Keratinocyte (primary cell): ENCODE measurements around the gene MRPL9. TPM values are rescaled to one million over a fixed set of nuclear protein-coding genes. Genes with fewer than 3 reads are reported as not detected.

Source experiments
- DNase-seq: peaks from one replicate; pipeline ENCODE4 v3.0.0-alpha.2; 2011; ENCODE audit warnings: low read depth, missing footprints, low spot score
- FAIRE-seq: peaks from 2 replicates; lab custom pipeline; 2011; peaks lifted over from hg19 to GRCh38; lab: Jason Lieb, UNC
- H2AFZ ChIP-seq: 2 replicates; pipeline ENCODE4 v1.6.0; 2012; ENCODE audit warnings: low read length, control low read depth, inconsistent platforms; ENCODE audit not compliant: control insufficient read depth
- H3K27ac ChIP-seq: 2 replicates; pipeline ENCODE4 v1.5.1; 2011; ENCODE audit warnings: low read length; ENCODE audit not compliant: control insufficient read depth, insufficient read depth
- H3K27me3 ChIP-seq: 3 replicates; pipeline ENCODE4 v1.6.0; 2011; ENCODE audit warnings: low read length; ENCODE audit not compliant: control insufficient read depth, insufficient read depth; ENCODE audit errors: extremely low read depth
- H3K36me3 ChIP-seq, 2 experiments: 2 replicates in 1 of 2; 3 replicates in 1 of 2; pipeline ENCODE4 v1.5.1; 2011; ENCODE audit warnings: low read length in 2 of 2, mild to moderate bottlenecking in 1 of 2; ENCODE audit not compliant: control insufficient read depth in 2 of 2, insufficient read depth in 2 of 2; ENCODE audit errors: extremely low read depth in 1 of 2
- H3K4me1 ChIP-seq: 3 replicates; pipeline ENCODE4 v1.5.1; 2011; ENCODE audit warnings: low read length; ENCODE audit not compliant: control insufficient read depth, insufficient read depth; ENCODE audit errors: extremely low read depth
- H3K4me2 ChIP-seq: 3 replicates; pipeline ENCODE4 v1.6.0; 2011; ENCODE audit warnings: low read depth, low read length; ENCODE audit not compliant: control insufficient read depth, insufficient read depth; ENCODE audit errors: extremely low read depth
- H3K4me3 ChIP-seq, 3 experiments: fragments of 200-600 bp in 1 of 3; sonication (generic) in 1 of 3; 2 replicates in 2 of 3; 3 replicates in 1 of 3; pipeline ENCODE4 v1.5.1; 2011 to 2016; ENCODE audit warnings: low read length in 3 of 3, mild to moderate bottlenecking in 3 of 3, control low read depth in 2 of 3, inconsistent platforms in 1 of 3, low read depth in 1 of 3, mixed read lengths in 1 of 3, mixed run types in 1 of 3, moderate library complexity in 1 of 3; ENCODE audit not compliant: control insufficient read depth in 2 of 3, insufficient read depth in 2 of 3; ENCODE audit errors: extremely low read depth in 1 of 3
- H3K79me2 ChIP-seq: 2 replicates; pipeline ENCODE4 v1.6.0; 2012; ENCODE audit warnings: low read length; ENCODE audit not compliant: control insufficient read depth, insufficient read depth
- H3K9ac ChIP-seq: 3 replicates; pipeline ENCODE4 v1.6.0; 2011; ENCODE audit warnings: low read length; ENCODE audit not compliant: control insufficient read depth, insufficient read depth; ENCODE audit errors: extremely low read depth
- H3K9me1 ChIP-seq: 3 replicates; pipeline ENCODE4 v1.6.0; 2011; ENCODE audit warnings: low read length; ENCODE audit not compliant: control insufficient read depth, insufficient read depth; ENCODE audit errors: extremely low read depth
- H3K9me3 ChIP-seq: 2 replicates; pipeline ENCODE4 v1.5.1; 2012; ENCODE audit warnings: low read depth, low read length; ENCODE audit not compliant: control insufficient read depth
- H4K20me1 ChIP-seq: 3 replicates; pipeline ENCODE4 v1.6.0; 2011; ENCODE audit warnings: low read length; ENCODE audit not compliant: control insufficient read depth, insufficient read depth; ENCODE audit errors: extremely low read depth
- CTCF ChIP-seq, 3 experiments: IDR thresholded peaks in 1 of 3; conservative IDR thresholded peaks in 1 of 3; optimal IDR thresholded peaks in 1 of 3; 2 replicates in 2 of 3; 3 replicates in 1 of 3; pipeline versions ENCODE3 to v1.5.1; 2011; ENCODE audit warnings: low read length in 3 of 3, mild to moderate bottlenecking in 3 of 3, moderate library complexity in 2 of 3, control low read depth in 1 of 3, inconsistent platforms in 1 of 3; ENCODE audit not compliant: insufficient read depth in 2 of 3; ENCODE audit errors: extremely low read depth in 1 of 3
- EZH2 ChIP-seq: IDR thresholded peaks from one replicate; pipeline ENCODE4 v1.6.1; 2012; ENCODE audit warnings: inconsistent platforms, mild to moderate bottlenecking, low read length, moderate library complexity
- dilution Hi-C: fragments of 300-500 bp; cut with MboI; formaldehyde crosslinking; loops from one replicate; pipeline ENCODE4 v1.7.0; 2020; ENCODE audit warnings: low sequenced_read_pairs; ENCODE audit not compliant: extremely low pct_ligation_motif_present
- polyA plus RNA-seq, 5 experiments: library from polyadenylated mRNA; depleted of rRNA in 3 of 5; stranded (reverse) in 3 of 5; stranded (forward) in 1 of 5; unstranded in 1 of 5; fragments of >200 nt; gene quantifications; 1 replicate in 1 of 5; 2 replicates in 3 of 5; 3 replicates in 1 of 5; pipeline versions ENCODE4 v1.2.1 to v1.2.3, GENCODE V29; 2011 to 2012; ENCODE audit warnings: missing spikeins in 2 of 5, low read depth in 1 of 5, low replicate concordance in 1 of 5
- small RNA-seq, 3 experiments: library from RNA; depleted of rRNA; stranded (forward); fragments of <200 nt; gene quantifications; one replicate each; pipeline ENCODE3, GENCODE V24; 2012; ENCODE audit warnings: low read depth in 3 of 3, low replicate concordance in 1 of 3; ENCODE audit not compliant: insufficient read length in 3 of 3

Gene MRPL9
- polyA plus RNA-seq, 1 donor (not counting 4 experiments of a cell fraction or from before 2014, with no cell fraction given) = 125 TPM

GRCh38 chr1:151711044-151711800, 52.1 kb downstream of the MRPL9 start:
- Histone ChIP-seq H3K9me3 (no peaks in the 10 kb centered on the region), H3K9me1 (no peaks in the 10 kb centered on the region), H2AFZ (no peak overlapping the region), H3K79me2 (no peaks in the 10 kb centered on the region), H3K36me3 (no peaks in the 10 kb centered on the region), H3K4me1 (peaks cover 10% of the 10 kb centered on the region), H3K9ac (no peak overlapping the region), H3K27me3 (peaks cover 17% of the 10 kb centered on the region), H4K20me1 (no peaks in the 10 kb centered on the region), H3K27ac (no peak overlapping the region), H3K4me3 (no peak overlapping the region), H3K4me2 (no peak overlapping the region)
- dilution Hi-C loops = no loop called here
- no peak for FAIRE-seq
- DNase-seq = no peak
- TF ChIP-seq EZH2 = no peak
- TF ChIP-seq CTCF (optimal IDR thresholded peaks at IDR 0.05 in 1 of 3, IDR thresholded peaks at IDR 0.05 in 1 of 3, conservative IDR thresholded peaks at IDR 0.05 in 1 of 3; ENCODE audit: extremely low read depth in 1 of 3, insufficient read depth in 2 of 3, low read length in 3 of 3) = no peak

- dilution Hi-C loops = no loop called here
- H3K4me1 ChIP-seq = peaks cover 10% of the 10 kb centered on the region
- H3K9ac ChIP-seq = no peak overlapping the region
- peaks cover 9% of the 10 kb centered on the region for H3K27me3 ChIP-seq
- DNase-seq = no peak
- no peak overlapping the region for H2AFZ ChIP-seq
- no peak overlapping the region for H3K4me2 ChIP-seq
- no peaks in the 10 kb centered on the region for H3K79me2 ChIP-seq
- FAIRE-seq = no peak
- H3K4me3 ChIP-seq = no peak overlapping the region
- no peaks in the 10 kb centered on the region for H3K36me3 ChIP-seq
- no peaks in the 10 kb centered on the region for H3K9me3 ChIP-seq
- H3K9me1 ChIP-seq = no peaks in the 10 kb centered on the region
- H4K20me1 ChIP-seq = no peaks in the 10 kb centered on the region
- no peak overlapping the region for H3K27ac ChIP-seq
- TF ChIP-seq CTCF (optimal IDR thresholded peaks at IDR 0.05 in 1 of 3, IDR thresholded peaks at IDR 0.05 in 1 of 3, conservative IDR thresholded peaks at IDR 0.05 in 1 of 3; ENCODE audit: extremely low read depth in 1 of 3, insufficient read depth in 2 of 3, low read length in 3 of 3) = no peak
These were observed 53.0 kb downstream of the MRPL9 start for GRCh38 chr1:151710187-151710840.

Small RNA genes lying within 50 kb of the gene (small RNA-seq; reads per million reads assigned to genes)
- gene RNU6-662P = 0 reads per million in 3 experiments

Other genes starting within 250 kb of the MRPL9 start
- gene TUFT1, start 223.2 kb downstream of the MRPL9 start, polyA plus RNA-seq = 70.0 to 82.3 TPM (median 80.1 TPM) in 3 replicates
- 10.2 to 17.3 TPM (median 15.7 TPM) in 3 replicates for gene SNX27, start 151.4 kb downstream of the MRPL9 start, polyA plus RNA-seq
- not detected in 3 replicates for gene CELF3, start 46.7 kb downstream of the MRPL9 start, polyA plus RNA-seq
- gene RIIAD1, start 42.0 kb downstream of the MRPL9 start, polyA plus RNA-seq = not detected in 3 replicates
- 7.1 to 10.4 TPM (median 9.7 TPM) in 3 replicates for gene TDRKH, start 27.0 kb upstream of the MRPL9 start, polyA plus RNA-seq
- gene LINGO4, start 41.9 kb upstream of the MRPL9 start, polyA plus RNA-seq = not detected in 3 replicates
- gene RORC, start 68.3 kb upstream of the MRPL9 start, polyA plus RNA-seq = 0.05 to 0.13 TPM (median 0.12 TPM) in 3 replicates
- 0.05 to 0.08 TPM (median 0.05 TPM) in 3 replicates for gene C2CD4D, start 76.3 kb upstream of the MRPL9 start, polyA plus RNA-seq
- 0.18 to 0.61 TPM (median 0.19 TPM) in 3 replicates for gene THEM5, start 90.2 kb upstream of the MRPL9 start, polyA plus RNA-seq
- gene THEM4, start 146.0 kb upstream of the MRPL9 start, polyA plus RNA-seq = 20.1 to 23.3 TPM (median 20.2 TPM) in 3 replicates
- 762 to 1,688 TPM (median 1,061 TPM) in 3 replicates for gene S100A10, start 230.4 kb upstream of the MRPL9 start, polyA plus RNA-seq